Measurements from ENCODE around the gene CRTAP. TPM values are rescaled to one million over a fixed set of nuclear protein-coding genes. Genes with fewer than 3 reads are reported as not detected.
"Not testable (repeated sequence)": the region's sequence is repeated elsewhere in the genome, so short reads cannot be mapped to it uniquely, and the experiment has no call there.

The CRTAP gene
- total RNA-seq, result 99.3 and 210 TPM in 2 replicates

GRCh38 chr3:33113772-33114621 lies at the start of gene CRTAP:
CRTAP (plus strand) TSS chr3:33114014; CDS start chr3:33114078, 64 bp downstream.
- DNase-seq (ENCODE audit: low read depth), result peak; percentile 89

GRCh38 chr3:33064929-33065328 lies 48.9 kb upstream of the CRTAP start:
- DNase-seq (ENCODE audit: low read depth), result no peak

- DNase-seq (ENCODE audit: low read depth), result no peak
These were observed 46.3 kb upstream of the CRTAP start for GRCh38 chr3:33067484-33067883.

GRCh38 chr3:33069862-33070261 lies 44.0 kb upstream of the CRTAP start:
- DNase-seq (ENCODE audit: low read depth), result not testable (repeated sequence)

- no peak for DNase-seq (ENCODE audit: low read depth)
These were observed 42.6 kb upstream of the CRTAP start for GRCh38 chr3:33071181-33071580.

GRCh38 chr3:33071946-33072345 lies 41.9 kb upstream of the CRTAP start:
- no peak for DNase-seq (ENCODE audit: low read depth)

- DNase-seq (ENCODE audit: low read depth), result peak; percentile 56
These were observed 39.4 kb upstream of the CRTAP start for GRCh38 chr3:33074217-33075067.

GRCh38 chr3:33075995-33076394 lies 37.8 kb upstream of the CRTAP start:
- peak; percentile 19 for DNase-seq (ENCODE audit: low read depth)

- no peak for DNase-seq (ENCODE audit: low read depth)
These were observed 36.9 kb upstream of the CRTAP start for GRCh38 chr3:33076952-33077351.

GRCh38 chr3:33077976-33078375 lies 35.8 kb upstream of the CRTAP start:
- DNase-seq (ENCODE audit: low read depth), result no peak

- not testable (repeated sequence) for DNase-seq (ENCODE audit: low read depth)
These were observed 34.0 kb upstream of the CRTAP start for GRCh38 chr3:33079813-33080212.

- no peak for DNase-seq (ENCODE audit: low read depth)
These were observed 32.0 kb upstream of the CRTAP start for GRCh38 chr3:33081812-33082211.

- DNase-seq (ENCODE audit: low read depth), result no peak
These were observed 29.9 kb upstream of the CRTAP start for GRCh38 chr3:33083958-33084357.

GRCh38 chr3:33088691-33089090 lies 25.1 kb upstream of the CRTAP start:
- no peak for DNase-seq (ENCODE audit: low read depth)

- DNase-seq (ENCODE audit: low read depth), result no peak
These were observed 24.3 kb upstream of the CRTAP start for GRCh38 chr3:33089515-33089914.

- no peak for DNase-seq (ENCODE audit: low read depth)
These were observed 22.1 kb upstream of the CRTAP start for GRCh38 chr3:33091746-33092145.

- DNase-seq (ENCODE audit: low read depth), result no peak
These were observed 21.1 kb upstream of the CRTAP start for GRCh38 chr3:33092496-33093254.

GRCh38 chr3:33093847-33094246 lies 20.0 kb upstream of the CRTAP start:
- DNase-seq (ENCODE audit: low read depth), result no peak

GRCh38 chr3:33095436-33095835 lies 18.4 kb upstream of the CRTAP start:
- no peak for DNase-seq (ENCODE audit: low read depth)

- DNase-seq (ENCODE audit: low read depth), result no peak
These were observed 17.5 kb upstream of the CRTAP start for GRCh38 chr3:33096093-33096868.

- DNase-seq (ENCODE audit: low read depth), result no peak
These were observed 14.6 kb upstream of the CRTAP start for GRCh38 chr3:33099109-33099645.

Measured in renal cortical epithelial cell (primary cell).